DND-41 (cell line): Measurements from ENCODE around the gene SUN1.

Source experiments
- ATAC-seq: fragments of 200-7000 bp; cut with Tn5 transposase; 3 replicates; pipeline ENCODE4 v1.9.1; 2021; ENCODE audit warnings: low read depth; ENCODE audit not compliant: insufficient read depth
- DNase-seq: peaks from one replicate; pipeline ENCODE4 v3.0.0-alpha.2; 2020
- H2AFZ ChIP-seq: 2 replicates; pipeline ENCODE4 v1.6.0; 2012; ENCODE audit warnings: low read depth, low read length
- H3K27ac ChIP-seq: 2 replicates; pipeline ENCODE4 v1.5.1; 2012; ENCODE audit warnings: low read length, inconsistent platforms
- H3K27me3 ChIP-seq: fragments of 200-600 bp; sonication (generic); 2 replicates; pipeline ENCODE4 v1.6.0; 2012; ENCODE audit warnings: low read length, mild to moderate bottlenecking, inconsistent platforms; ENCODE audit not compliant: insufficient read depth, poor library complexity
- H3K36me3 ChIP-seq: 2 replicates; pipeline ENCODE4 v1.5.1; 2012; ENCODE audit warnings: low read length, inconsistent platforms; ENCODE audit not compliant: insufficient read depth
- H3K4me1 ChIP-seq: 2 replicates; pipeline ENCODE4 v1.5.1; 2012; ENCODE audit warnings: mild to moderate bottlenecking, low read length; ENCODE audit not compliant: insufficient read depth
- H3K4me2 ChIP-seq: 2 replicates; pipeline ENCODE4 v1.6.0; 2012; ENCODE audit warnings: mild to moderate bottlenecking, moderate library complexity, low read length, inconsistent platforms; ENCODE audit not compliant: insufficient read depth
- H3K4me3 ChIP-seq, 2 experiments: fragments of 200-600 bp in 1 of 2; shearing (Covaris generic) in 1 of 2; 2 replicates each; pipeline ENCODE4 v1.5.1; 2012 to 2016; ENCODE audit warnings: inconsistent platforms in 2 of 2, low read length in 2 of 2, mild to moderate bottlenecking in 2 of 2, low read depth in 1 of 2, moderate library complexity in 1 of 2
- H3K79me2 ChIP-seq: 2 replicates; pipeline ENCODE4 v1.6.0; 2012; ENCODE audit warnings: low read length, inconsistent platforms; ENCODE audit not compliant: insufficient read depth
- H3K9ac ChIP-seq: 2 replicates; pipeline ENCODE4 v1.6.0; 2012; ENCODE audit warnings: low read depth, mild to moderate bottlenecking, inconsistent platforms, low read length, moderate library complexity
- H3K9me3 ChIP-seq: 2 replicates; pipeline ENCODE4 v1.5.1; 2012; ENCODE audit warnings: low read length, moderate library complexity, mild to moderate bottlenecking, inconsistent platforms; ENCODE audit not compliant: insufficient read depth, severe bottlenecking
- H4K20me1 ChIP-seq: 2 replicates; pipeline ENCODE4 v1.6.0; 2012; ENCODE audit warnings: low read length; ENCODE audit not compliant: insufficient read depth
- CTCF ChIP-seq: IDR thresholded peaks from 2 replicates; pipeline ENCODE4 v1.5.1; 2012; ENCODE audit warnings: borderline replicate concordance, low read length, moderate library complexity, mild to moderate bottlenecking; ENCODE audit not compliant: poor library complexity, severe bottlenecking; ENCODE audit errors: extremely low read depth
- EZH2 ChIP-seq: IDR thresholded peaks from 3 replicates; pipeline ENCODE4 v1.6.1; 2012; ENCODE audit warnings: borderline replicate concordance, low read depth, mild to moderate bottlenecking, moderate library complexity, low read length, inconsistent platforms; ENCODE audit not compliant: severe bottlenecking

The SUN1 gene

GRCh38 chr7:860149-860548, 27.9 kb downstream of the SUN1 start:
- Histone ChIP-seq H3K27ac (no peak overlapping the region), H4K20me1 (0 out of 2 replicates have a peak, but pooled peaks cover 7% of the 10 kb centered on the region), H3K36me3 (peaks cover 68% of the 10 kb centered on the region), H3K9me3 (no peaks in the 10 kb centered on the region), H3K9ac (no peak overlapping the region), H3K4me3 (no peak overlapping the region), H3K4me1 (no peaks in the 10 kb centered on the region), H3K79me2 (no peaks in the 10 kb centered on the region), H3K4me2 (no peak overlapping the region), H2AFZ (no peak overlapping the region), H3K27me3 (no peaks in the 10 kb centered on the region)
- DNase-seq (no peak), ATAC-seq (no peak; the same call in 2 of the 3 replicates)
- TF ChIP-seq EZH2 (no peak), CTCF (no peak)

GRCh38 chr7:861222-861621, 28.9 kb downstream of the SUN1 start:
- Histone ChIP-seq H3K27ac (no peak overlapping the region), H4K20me1 (0 out of 2 replicates have a peak, but pooled peaks cover 7% of the 10 kb centered on the region), H3K9me3 (no peaks in the 10 kb centered on the region), H2AFZ (no peak overlapping the region), H3K9ac (no peak overlapping the region), H3K4me2 (no peak overlapping the region), H3K4me3 (no peak overlapping the region), H3K36me3 (peaks cover 69% of the 10 kb centered on the region), H3K79me2 (no peaks in the 10 kb centered on the region), H3K27me3 (no peaks in the 10 kb centered on the region), H3K4me1 (no peaks in the 10 kb centered on the region)
- no peak for ATAC-seq
- no peak for DNase-seq
- TF ChIP-seq CTCF (no peak), EZH2 (no peak)

GRCh38 chr7:862157-862556, 29.9 kb downstream of the SUN1 start:
- Histone ChIP-seq H3K9me3 (no peaks in the 10 kb centered on the region), H3K4me1 (no peaks in the 10 kb centered on the region), H3K27me3 (no peaks in the 10 kb centered on the region), H4K20me1 (0 out of 2 replicates have a peak, but pooled peaks cover 7% of the 10 kb centered on the region), H3K9ac (no peak overlapping the region), H2AFZ (no peak overlapping the region), H3K4me2 (no peak overlapping the region), H3K4me3 (no peak overlapping the region), H3K36me3 (peaks cover 66% of the 10 kb centered on the region), H3K79me2 (no peaks in the 10 kb centered on the region), H3K27ac (no peak overlapping the region)
- DNase-seq (no peak), ATAC-seq (no peak)
- no peak for TF ChIP-seq EZH2
- TF ChIP-seq CTCF, result no peak

- Histone ChIP-seq H4K20me1 (0 out of 2 replicates have a peak, but pooled peaks cover 7% of the 10 kb centered on the region), H3K4me2 (no peak overlapping the region), H3K79me2 (no peaks in the 10 kb centered on the region), H3K27ac (no peak overlapping the region), H3K9ac (no peak overlapping the region), H3K9me3 (no peaks in the 10 kb centered on the region), H3K4me3 (no peak overlapping the region), H2AFZ (no peak overlapping the region), H3K27me3 (no peaks in the 10 kb centered on the region), H3K36me3 (peaks cover 69% of the 10 kb centered on the region), H3K4me1 (no peaks in the 10 kb centered on the region)
- no peak for DNase-seq
- no peak for TF ChIP-seq CTCF
- no peak for TF ChIP-seq EZH2
- ATAC-seq, result no peak
Measured at GRCh38 chr7:863106-863505, 30.8 kb downstream of the SUN1 start.
